Chondrocyte (in vitro differentiated cells): ENCODE data around the gene GPR27. TPM values are rescaled to one million over a fixed set of nuclear protein-coding genes. Genes with fewer than 3 reads are reported as not detected.

Source experiments
- DNase-seq: peaks from one replicate; pipeline ENCODE4 v3.0.0; 2021; ENCODE audit warnings: mixed read lengths, low spot score
- H3K27ac Mint-ChIP-seq: one replicate; pipeline ENCODE4 v1.8.0; 2021; ENCODE audit warnings: mild to moderate bottlenecking, moderate library complexity, mixed read lengths; ENCODE audit not compliant: unreplicated experiment
- H3K27me3 Mint-ChIP-seq: 2 replicates; pipeline ENCODE4 v1.8.0; 2021; ENCODE audit warnings: low read depth, mixed read lengths
- H3K36me3 Mint-ChIP-seq: 2 replicates; pipeline ENCODE4 v1.8.0; 2021; ENCODE audit warnings: low read depth, mixed read lengths
- H3K4me1 Mint-ChIP-seq: 2 replicates; pipeline ENCODE4 v1.8.0; 2021; ENCODE audit warnings: low read depth, mild to moderate bottlenecking, mixed read lengths
- H3K4me3 Mint-ChIP-seq: one replicate; pipeline ENCODE4 v1.8.0; 2021; ENCODE audit warnings: mild to moderate bottlenecking, moderate library complexity, mixed read lengths; ENCODE audit not compliant: unreplicated experiment
- H3K9me3 Mint-ChIP-seq: 2 replicates; pipeline ENCODE4 v1.8.0; 2021; ENCODE audit warnings: low read depth, mixed read lengths
- CTCF ChIP-seq: fragments of 200-600 bp; sonication (generic); IDR thresholded peaks from 2 replicates; pipeline ENCODE4 v1.5.0; 2021; ENCODE audit warnings: antibody characterized with exemption, mild to moderate bottlenecking, moderate library complexity
- total RNA-seq: library from RNA; stranded (reverse); gene quantifications from 3 replicates; pipeline ENCODE4 v1.2.1, GENCODE V29; 2021

Gene GPR27
- total RNA-seq, 1 donor from 2014 or later = 5.5 TPM

GRCh38 chr3:71733319-71733718 is 20.3 kb upstream of the GPR27 start:
- H3K4me1 Mint-ChIP-seq = no peaks in the 10 kb centered on the region
- DNase-seq = no peak
- H3K27me3 Mint-ChIP-seq = peaks cover 32% of the 10 kb centered on the region
- H3K9me3 Mint-ChIP-seq = peaks cover 11% of the 10 kb centered on the region
- no peak overlapping the region for H3K27ac Mint-ChIP-seq
- no peak overlapping the region for H3K4me3 Mint-ChIP-seq
- no peak for TF ChIP-seq CTCF
- H3K36me3 Mint-ChIP-seq = peaks cover 6% of the 10 kb centered on the region

GRCh38 chr3:71734881-71735280 is 18.8 kb upstream of the GPR27 start:
- TF ChIP-seq CTCF = no peak

GRCh38 chr3:71742621-71743020 is 11.0 kb upstream of the GPR27 start:
- Mint-ChIP-seq H3K36me3 (peaks cover 23% of the 10 kb centered on the region), H3K4me3 (no peak overlapping the region), H3K9me3 (peaks cover 50% of the 10 kb centered on the region), H3K27me3 (peaks cover 11% of the 10 kb centered on the region), H3K27ac (no peak overlapping the region), H3K4me1 (no peaks in the 10 kb centered on the region)
- no peak for DNase-seq
- TF ChIP-seq CTCF = no peak

More at GRCh38 chr3:71734881-71735280, 18.8 kb upstream of the GPR27 start:
- H3K36me3 Mint-ChIP-seq = peaks cover 6% of the 10 kb centered on the region
- no peaks in the 10 kb centered on the region for H3K4me1 Mint-ChIP-seq
- H3K27me3 Mint-ChIP-seq = peaks cover 33% of the 10 kb centered on the region
- peaks cover 14% of the 10 kb centered on the region for H3K9me3 Mint-ChIP-seq
- no peak overlapping the region for H3K4me3 Mint-ChIP-seq
- H3K27ac Mint-ChIP-seq = no peak overlapping the region
- no peak for DNase-seq

- no peak for TF ChIP-seq CTCF
- Mint-ChIP-seq H3K27me3 (peaks cover 11% of the 10 kb centered on the region), H3K4me1 (no peaks in the 10 kb centered on the region), H3K27ac (no peak overlapping the region), H3K9me3 (peaks cover 41% of the 10 kb centered on the region), H3K4me3 (no peak overlapping the region), H3K36me3 (peaks cover 22% of the 10 kb centered on the region)
- no peak for DNase-seq
Observed at GRCh38 chr3:71744738-71745137, 8.9 kb upstream of the GPR27 start.

GRCh38 chr3:71751602-71752001 is 2.1 kb upstream of the GPR27 start:
- no peak for DNase-seq
- peaks cover 37% of the 10 kb centered on the region for H3K27me3 Mint-ChIP-seq
- no peak for TF ChIP-seq CTCF
- no peak overlapping the region for H3K4me3 Mint-ChIP-seq
- no peak overlapping the region for H3K27ac Mint-ChIP-seq
- H3K36me3 Mint-ChIP-seq = peaks cover 2% of the 10 kb centered on the region
- H3K4me1 Mint-ChIP-seq = peaks cover 14% of the 10 kb centered on the region
- H3K9me3 Mint-ChIP-seq = no peaks in the 10 kb centered on the region
